Measurements from ENCODE around the gene CASZ1.

Gene CASZ1

GRCh38 chr1:10712568-10713362 is 83.7 kb downstream of the CASZ1 start:
- no peaks in the 10 kb centered on the region for H3K9me3 ChIP-seq (ENCODE audit: low read length)
- H3K27me3 ChIP-seq (ENCODE audit: insufficient read depth, low read length), result peaks cover 13% of the 10 kb centered on the region
- no peaks in the 10 kb centered on the region for H3K36me3 ChIP-seq (ENCODE audit: insufficient read depth, low read length)
- no peak overlapping the region for H2AFZ ChIP-seq (ENCODE audit: low read depth, low read length)
- no peak overlapping the region for H3K4me3 ChIP-seq (ENCODE audit: low read length)
- H3K4me1 ChIP-seq (ENCODE audit: insufficient read depth, low read length), result peaks cover 70% of the 10 kb centered on the region

GRCh38 chr1:10710489-10710888 is 86.0 kb downstream of the CASZ1 start:
- Histone ChIP-seq H3K4me1 (ENCODE audit: insufficient read depth, low read length) (peaks cover 72% of the 10 kb centered on the region), H2AFZ (ENCODE audit: low read depth, low read length) (no peak overlapping the region), H3K27me3 (ENCODE audit: insufficient read depth, low read length) (peaks cover 7% of the 10 kb centered on the region), H3K9me3 (ENCODE audit: low read length) (no peaks in the 10 kb centered on the region), H3K36me3 (ENCODE audit: insufficient read depth, low read length) (no peaks in the 10 kb centered on the region), H3K4me3 (ENCODE audit: low read length) (no peak overlapping the region)

GRCh38 chr1:10709646-10710045 is 86.8 kb downstream of the CASZ1 start:
- no peak overlapping the region for H2AFZ ChIP-seq (ENCODE audit: low read depth, low read length)
- H3K27me3 ChIP-seq (ENCODE audit: insufficient read depth, low read length), result peaks cover 7% of the 10 kb centered on the region
- peaks cover 72% of the 10 kb centered on the region for H3K4me1 ChIP-seq (ENCODE audit: insufficient read depth, low read length)
- peak overlapping the region; percentile 9 for H3K4me3 ChIP-seq (ENCODE audit: low read length)
- no peaks in the 10 kb centered on the region for H3K36me3 ChIP-seq (ENCODE audit: insufficient read depth, low read length)
- no peaks in the 10 kb centered on the region for H3K9me3 ChIP-seq (ENCODE audit: low read length)

- Histone ChIP-seq H2AFZ (ENCODE audit: low read depth, low read length) (no peak overlapping the region), H3K9me3 (ENCODE audit: low read length) (no peaks in the 10 kb centered on the region), H3K4me1 (ENCODE audit: insufficient read depth, low read length) (peaks cover 69% of the 10 kb centered on the region), H3K36me3 (ENCODE audit: insufficient read depth, low read length) (no peaks in the 10 kb centered on the region), H3K4me3 (ENCODE audit: low read length) (peak overlapping the region; percentile 9), H3K27me3 (ENCODE audit: insufficient read depth, low read length) (peaks cover 7% of the 10 kb centered on the region)
These were observed 87.3 kb downstream of the CASZ1 start for GRCh38 chr1:10709165-10709564.

GRCh38 chr1:10708757-10709156 is 87.7 kb downstream of the CASZ1 start:
- Histone ChIP-seq H3K9me3 (ENCODE audit: low read length) (no peaks in the 10 kb centered on the region), H3K4me1 (ENCODE audit: insufficient read depth, low read length) (peaks cover 69% of the 10 kb centered on the region), H3K4me3 (ENCODE audit: low read length) (peak overlapping the region; percentile 9), H3K27me3 (ENCODE audit: insufficient read depth, low read length) (peaks cover 7% of the 10 kb centered on the region), H3K36me3 (ENCODE audit: insufficient read depth, low read length) (no peaks in the 10 kb centered on the region), H2AFZ (ENCODE audit: low read depth, low read length) (no peak overlapping the region)

GRCh38 chr1:10707208-10707607 is 89.2 kb downstream of the CASZ1 start:
- peaks cover 14% of the 10 kb centered on the region for H3K27me3 ChIP-seq (ENCODE audit: insufficient read depth, low read length)

GRCh38 chr1:10706376-10706913 is 90.0 kb downstream of the CASZ1 start:
- Histone ChIP-seq H3K27me3 (ENCODE audit: insufficient read depth, low read length) (peaks cover 21% of the 10 kb centered on the region), H2AFZ (ENCODE audit: low read depth, low read length) (no peak overlapping the region), H3K9me3 (ENCODE audit: low read length) (no peaks in the 10 kb centered on the region), H3K36me3 (ENCODE audit: insufficient read depth, low read length) (no peaks in the 10 kb centered on the region), H3K4me1 (ENCODE audit: insufficient read depth, low read length) (peaks cover 65% of the 10 kb centered on the region), H3K4me3 (ENCODE audit: low read length) (no peak overlapping the region)

More at GRCh38 chr1:10707208-10707607, 89.2 kb downstream of the CASZ1 start:
- Histone ChIP-seq H3K4me3 (ENCODE audit: low read length) (no peak overlapping the region), H2AFZ (ENCODE audit: low read depth, low read length) (no peak overlapping the region), H3K36me3 (ENCODE audit: insufficient read depth, low read length) (no peaks in the 10 kb centered on the region), H3K4me1 (ENCODE audit: insufficient read depth, low read length) (peaks cover 65% of the 10 kb centered on the region), H3K9me3 (ENCODE audit: low read length) (no peaks in the 10 kb centered on the region)

GRCh38 chr1:10705953-10706352 is 90.5 kb downstream of the CASZ1 start:
- no peaks in the 10 kb centered on the region for H3K36me3 ChIP-seq (ENCODE audit: insufficient read depth, low read length)
- no peaks in the 10 kb centered on the region for H3K9me3 ChIP-seq (ENCODE audit: low read length)
- peaks cover 25% of the 10 kb centered on the region for H3K27me3 ChIP-seq (ENCODE audit: insufficient read depth, low read length)
- peaks cover 65% of the 10 kb centered on the region for H3K4me1 ChIP-seq (ENCODE audit: insufficient read depth, low read length)
- H3K4me3 ChIP-seq (ENCODE audit: low read length), result no peak overlapping the region
- H2AFZ ChIP-seq (ENCODE audit: low read depth, low read length), result no peak overlapping the region

- no peaks in the 10 kb centered on the region for H3K9me3 ChIP-seq (ENCODE audit: low read length)
- H3K4me1 ChIP-seq (ENCODE audit: insufficient read depth, low read length), result peaks cover 52% of the 10 kb centered on the region
- no peak overlapping the region for H2AFZ ChIP-seq (ENCODE audit: low read depth, low read length)
- peaks cover 36% of the 10 kb centered on the region for H3K27me3 ChIP-seq (ENCODE audit: insufficient read depth, low read length)
- no peaks in the 10 kb centered on the region for H3K36me3 ChIP-seq (ENCODE audit: insufficient read depth, low read length)
- H3K4me3 ChIP-seq (ENCODE audit: low read length), result no peak overlapping the region
These were observed 92.0 kb downstream of the CASZ1 start for GRCh38 chr1:10704368-10704882.

GRCh38 chr1:10703702-10704101 is 92.7 kb downstream of the CASZ1 start:
- Histone ChIP-seq H3K27me3 (ENCODE audit: insufficient read depth, low read length) (peaks cover 43% of the 10 kb centered on the region), H3K9me3 (ENCODE audit: low read length) (no peaks in the 10 kb centered on the region), H3K4me1 (ENCODE audit: insufficient read depth, low read length) (peaks cover 46% of the 10 kb centered on the region), H3K4me3 (ENCODE audit: low read length) (no peak overlapping the region), H2AFZ (ENCODE audit: low read depth, low read length) (no peak overlapping the region), H3K36me3 (ENCODE audit: insufficient read depth, low read length) (no peaks in the 10 kb centered on the region)

GRCh38 chr1:10701145-10701544 is 95.3 kb downstream of the CASZ1 start:
- Histone ChIP-seq H3K36me3 (ENCODE audit: insufficient read depth, low read length) (no peaks in the 10 kb centered on the region), H3K4me1 (ENCODE audit: insufficient read depth, low read length) (peaks cover 22% of the 10 kb centered on the region), H3K4me3 (ENCODE audit: low read length) (no peak overlapping the region), H3K27me3 (ENCODE audit: insufficient read depth, low read length) (peaks cover 55% of the 10 kb centered on the region), H2AFZ (ENCODE audit: low read depth, low read length) (no peak overlapping the region), H3K9me3 (ENCODE audit: low read length) (no peaks in the 10 kb centered on the region)

GRCh38 chr1:10699470-10699835 is 97.0 kb downstream of the CASZ1 start:
- no peak overlapping the region for H3K4me3 ChIP-seq (ENCODE audit: low read length)
- H3K9me3 ChIP-seq (ENCODE audit: low read length), result no peaks in the 10 kb centered on the region
- H3K4me1 ChIP-seq (ENCODE audit: insufficient read depth, low read length), result peaks cover 5% of the 10 kb centered on the region
- H3K36me3 ChIP-seq (ENCODE audit: insufficient read depth, low read length), result no peaks in the 10 kb centered on the region
- no peak overlapping the region for H2AFZ ChIP-seq (ENCODE audit: low read depth, low read length)
- peaks cover 58% of the 10 kb centered on the region for H3K27me3 ChIP-seq (ENCODE audit: insufficient read depth, low read length)

- H3K36me3 ChIP-seq (ENCODE audit: insufficient read depth, low read length), result no peaks in the 10 kb centered on the region
- H3K9me3 ChIP-seq (ENCODE audit: low read length), result no peaks in the 10 kb centered on the region
- H2AFZ ChIP-seq (ENCODE audit: low read depth, low read length), result no peak overlapping the region
- H3K27me3 ChIP-seq (ENCODE audit: insufficient read depth, low read length), result peaks cover 58% of the 10 kb centered on the region
- no peak overlapping the region for H3K4me3 ChIP-seq (ENCODE audit: low read length)
- peaks cover 3% of the 10 kb centered on the region for H3K4me1 ChIP-seq (ENCODE audit: insufficient read depth, low read length)
These were observed 97.5 kb downstream of the CASZ1 start for GRCh38 chr1:10698726-10699469.
